Measurements from ENCODE around the gene SMYD1. TPM values are rescaled to one million over a fixed set of nuclear protein-coding genes. Genes with fewer than 3 reads are reported as not detected.
"Not testable (repeated sequence)": the region's sequence is repeated elsewhere in the genome, so short reads cannot be mapped to it uniquely, and the experiment has no call there.

SMYD1 gene
- total RNA-seq, 2 donors from 2014 or later, result not detected

- Histone ChIP-seq H3K27ac (no peak overlapping the region), H3K36me3 (no peaks in the 10 kb centered on the region), H3K4me1 (ENCODE audit: control insufficient read depth in 1 of 2, low read depth in 2 of 2) (no peaks in the 10 kb centered on the region), H3K9me3 (no peaks in the 10 kb centered on the region), H3K4me3 (no peak overlapping the region), H3K27me3 (replicated peaks; ENCODE audit: insufficient read depth) (no peaks in the 10 kb centered on the region)
- ATAC-seq (ENCODE audit: insufficient number of reproducible peaks, low FRiP score, low read depth) (no peak), DNase-seq (ENCODE audit: low spot score) (no peak)
- TF ChIP-seq CTCF (IDR thresholded peaks at IDR 0.05), result no peak
Observed at GRCh38 chr2:88038263-88039105, 29.1 kb upstream of the SMYD1 start.

GRCh38 chr2:88042476-88042875, 25.1 kb upstream of the SMYD1 start:
- no peak overlapping the region for H3K4me3 ChIP-seq
- no peak for DNase-seq (ENCODE audit: low spot score)
- no peak for TF ChIP-seq CTCF (IDR thresholded peaks at IDR 0.05)

GRCh38 chr2:88045561-88045960, 22.1 kb upstream of the SMYD1 start:
- not testable (repeated sequence) for H3K27ac ChIP-seq; H3K9me3 ChIP-seq; H3K4me1 ChIP-seq (ENCODE audit: control insufficient read depth in 1 of 2, low read depth in 2 of 2); DNase-seq (ENCODE audit: low spot score); H3K27me3 ChIP-seq (replicated peaks; ENCODE audit: insufficient read depth); H3K36me3 ChIP-seq; H3K4me3 ChIP-seq; ATAC-seq (ENCODE audit: insufficient number of reproducible peaks, low FRiP score, low read depth)

More at GRCh38 chr2:88042476-88042875, 25.1 kb upstream of the SMYD1 start:
- H3K36me3 ChIP-seq, result no peaks in the 10 kb centered on the region
- no peak overlapping the region for H3K27ac ChIP-seq
- no peaks in the 10 kb centered on the region for H3K9me3 ChIP-seq
- ATAC-seq (ENCODE audit: insufficient number of reproducible peaks, low FRiP score, low read depth), result no peak
- H3K4me1 ChIP-seq (ENCODE audit: control insufficient read depth in 1 of 2, low read depth in 2 of 2), result no peaks in the 10 kb centered on the region
- no peaks in the 10 kb centered on the region for H3K27me3 ChIP-seq (replicated peaks; ENCODE audit: insufficient read depth)

GRCh38 chr2:88048541-88048940, 19.1 kb upstream of the SMYD1 start:
- no peak overlapping the region for H3K27ac ChIP-seq
- no peaks in the 10 kb centered on the region for H3K36me3 ChIP-seq
- DNase-seq (ENCODE audit: low spot score), result no peak
- H3K4me3 ChIP-seq, result no peak overlapping the region
- no peaks in the 10 kb centered on the region for H3K27me3 ChIP-seq (replicated peaks; ENCODE audit: insufficient read depth)
- peaks cover under 1 to 9% of the 10 kb centered on the region in 2 donors for H3K4me1 ChIP-seq (ENCODE audit: control insufficient read depth in 1 of 2, low read depth in 2 of 2)
- no peaks in the 10 kb centered on the region for H3K9me3 ChIP-seq
- no peak for TF ChIP-seq CTCF (IDR thresholded peaks at IDR 0.05)
- no peak for ATAC-seq (ENCODE audit: insufficient number of reproducible peaks, low FRiP score, low read depth)

- DNase-seq (ENCODE audit: low spot score) (no peak), ATAC-seq (ENCODE audit: insufficient number of reproducible peaks, low FRiP score, low read depth) (no peak)
- no peak for TF ChIP-seq CTCF (IDR thresholded peaks at IDR 0.05)
- Histone ChIP-seq H3K4me1 (ENCODE audit: control insufficient read depth in 1 of 2, low read depth in 2 of 2) (peaks cover 9 to 19% of the 10 kb centered on the region in 2 donors), H3K36me3 (no peaks in the 10 kb centered on the region), H3K4me3 (no peak overlapping the region), H3K27ac (no peak overlapping the region), H3K9me3 (no peaks in the 10 kb centered on the region), H3K27me3 (replicated peaks; ENCODE audit: insufficient read depth) (no peaks in the 10 kb centered on the region)
Observed at GRCh38 chr2:88049622-88050021, 18.0 kb upstream of the SMYD1 start.

Data from thoracic aorta (tissue), 2 donors.